Suprapubic skin (tissue), 3 donors: ENCODE measurements around the gene WDR37.

ENCODE experiments used
- CTCF ChIP-seq, 2 donors: fragments of 200-600 bp in 1 of 2; fragments of 450-650 bp in 1 of 2; sonication (generic) in 1 of 2; IDR thresholded peaks; one replicate each; pipeline ENCODE4 v1.5.1; 2016 to 2019; ENCODE audit warnings: antibody characterized with exemption in 2 of 2, mild to moderate bottlenecking in 1 of 2, moderate library complexity in 1 of 2
- POLR2AphosphoS5 ChIP-seq, 3 donors: sonication (generic); formaldehyde crosslinking; IDR thresholded peaks; one replicate each; pipeline ENCODE4 v1.6.1; 2017; ENCODE audit warnings: antibody characterized with exemption in 3 of 3

DNA sequence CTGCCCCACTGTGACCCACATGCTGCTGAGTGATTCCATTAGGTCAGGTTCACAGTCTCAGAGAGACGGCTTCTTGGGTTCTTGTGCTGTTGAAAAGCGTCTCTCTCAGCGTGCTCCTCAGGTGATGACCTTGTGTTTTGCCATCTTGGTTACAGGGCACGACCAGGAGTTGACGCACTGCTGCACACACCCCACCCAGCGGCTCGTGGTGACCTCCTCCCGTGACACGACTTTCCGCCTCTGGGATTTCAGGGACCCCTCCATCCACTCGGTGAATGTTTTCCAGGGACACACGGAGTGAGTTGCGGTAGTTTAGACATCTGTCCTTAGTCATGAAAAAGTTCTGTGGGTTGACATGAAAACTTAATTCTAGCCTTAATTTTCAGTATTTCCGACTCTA, 48.8 kb downstream of the WDR37 start:
- TF ChIP-seq CTCF (IDR thresholded peaks at IDR 0.05) (no peak), POLR2AphosphoS5 (IDR thresholded peaks at IDR 0.05) (no peak)
